Endothelial cell (in vitro differentiated cells): Measurements from ENCODE around the gene KCNK5. TPM values are rescaled to one million over a fixed set of nuclear protein-coding genes. Genes with fewer than 3 reads are reported as not detected.

ENCODE experiments used
- DNase-seq: peaks from one replicate; pipeline ENCODE4 v3.0.0; 2021; ENCODE audit warnings: low spot score
- H3K27ac Mint-ChIP-seq: one replicate; pipeline ENCODE4 v1.8.0; 2021; ENCODE audit warnings: mixed read lengths, inconsistent platforms; ENCODE audit not compliant: unreplicated experiment
- H3K27me3 Mint-ChIP-seq: one replicate; pipeline ENCODE4 v1.8.0; 2021; ENCODE audit warnings: mild to moderate bottlenecking, moderate library complexity, mixed read lengths, inconsistent platforms; ENCODE audit not compliant: unreplicated experiment
- H3K36me3 Mint-ChIP-seq: one replicate; pipeline ENCODE4 v1.8.0; 2021; ENCODE audit warnings: mild to moderate bottlenecking, low read depth, mixed read lengths, inconsistent platforms; ENCODE audit not compliant: unreplicated experiment
- H3K4me1 Mint-ChIP-seq: one replicate; pipeline ENCODE4 v1.8.0; 2021; ENCODE audit warnings: mild to moderate bottlenecking, mixed read lengths, inconsistent platforms; ENCODE audit not compliant: unreplicated experiment
- H3K4me3 Mint-ChIP-seq: one replicate; pipeline ENCODE4 v1.8.0; 2021; ENCODE audit warnings: mild to moderate bottlenecking, mixed read lengths, inconsistent platforms; ENCODE audit not compliant: unreplicated experiment
- H3K9me3 Mint-ChIP-seq: one replicate; pipeline ENCODE4 v1.8.0; 2021; ENCODE audit warnings: mixed read lengths, inconsistent platforms; ENCODE audit not compliant: unreplicated experiment
- total RNA-seq: library from RNA; stranded (reverse); fragmentation: NEBNext Ultra II Directional; extraction: Animal tissue kit (Norgen Biotek cat#: 25700); gene quantifications from one replicate; pipeline ENCODE4 v1.2.1, GENCODE V29; 2021; ENCODE audit not compliant: unreplicated experiment
- TF ChIP-seq, protein P1 (sequence below): fragments of 200-600 bp; sonication (generic); IDR thresholded peaks from one replicate; pipeline ENCODE4 v1.5.0; 2021; ENCODE audit warnings: antibody characterized with exemption; ENCODE audit not compliant: unreplicated experiment

The KCNK5 gene
- total RNA-seq, 1 donor from 2014 or later: 9.8 TPM

GRCh38 chr6:39217177-39217864 lies 12.0 kb downstream of the KCNK5 start:
- DNase-seq: no peak
- H3K27me3 Mint-ChIP-seq: peaks cover 2% of the 10 kb centered on the region
- H3K4me1 Mint-ChIP-seq: peaks cover 30% of the 10 kb centered on the region
- H3K27ac Mint-ChIP-seq: no peak overlapping the region
- no peak overlapping the region for H3K4me3 Mint-ChIP-seq
- TF ChIP-seq, protein P1, sequence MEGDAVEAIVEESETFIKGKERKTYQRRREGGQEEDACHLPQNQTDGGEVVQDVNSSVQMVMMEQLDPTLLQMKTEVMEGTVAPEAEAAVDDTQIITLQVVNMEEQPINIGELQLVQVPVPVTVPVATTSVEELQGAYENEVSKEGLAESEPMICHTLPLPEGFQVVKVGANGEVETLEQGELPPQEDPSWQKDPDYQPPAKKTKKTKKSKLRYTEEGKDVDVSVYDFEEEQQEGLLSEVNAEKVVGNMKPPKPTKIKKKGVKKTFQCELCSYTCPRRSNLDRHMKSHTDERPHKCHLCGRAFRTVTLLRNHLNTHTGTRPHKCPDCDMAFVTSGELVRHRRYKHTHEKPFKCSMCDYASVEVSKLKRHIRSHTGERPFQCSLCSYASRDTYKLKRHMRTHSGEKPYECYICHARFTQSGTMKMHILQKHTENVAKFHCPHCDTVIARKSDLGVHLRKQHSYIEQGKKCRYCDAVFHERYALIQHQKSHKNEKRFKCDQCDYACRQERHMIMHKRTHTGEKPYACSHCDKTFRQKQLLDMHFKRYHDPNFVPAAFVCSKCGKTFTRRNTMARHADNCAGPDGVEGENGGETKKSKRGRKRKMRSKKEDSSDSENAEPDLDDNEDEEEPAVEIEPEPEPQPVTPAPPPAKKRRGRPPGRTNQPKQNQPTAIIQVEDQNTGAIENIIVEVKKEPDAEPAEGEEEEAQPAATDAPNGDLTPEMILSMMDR: no peak
- H3K36me3 Mint-ChIP-seq: peaks cover 6% of the 10 kb centered on the region
- no peaks in the 10 kb centered on the region for H3K9me3 Mint-ChIP-seq

GRCh38 chr6:39215640-39216158 lies 13.6 kb downstream of the KCNK5 start:
- peaks cover 26% of the 10 kb centered on the region for H3K4me1 Mint-ChIP-seq
- no peaks in the 10 kb centered on the region for H3K9me3 Mint-ChIP-seq
- H3K36me3 Mint-ChIP-seq: no peaks in the 10 kb centered on the region
- no peak overlapping the region for H3K27ac Mint-ChIP-seq
- no peak overlapping the region for H3K4me3 Mint-ChIP-seq
- TF ChIP-seq, protein P1: no peak
- H3K27me3 Mint-ChIP-seq: peaks cover 2% of the 10 kb centered on the region
- DNase-seq: no peak

- Mint-ChIP-seq H3K4me1 (peaks cover 29% of the 10 kb centered on the region), H3K4me3 (no peak overlapping the region), H3K27me3 (peaks cover 2% of the 10 kb centered on the region), H3K27ac (no peak overlapping the region), H3K9me3 (no peaks in the 10 kb centered on the region), H3K36me3 (no peaks in the 10 kb centered on the region)
- TF ChIP-seq, protein P1: no peak
- no peak for DNase-seq
These were observed 14.2 kb downstream of the KCNK5 start for GRCh38 chr6:39214846-39215639.

- H3K27ac Mint-ChIP-seq: no peak overlapping the region
- H3K4me1 Mint-ChIP-seq: peaks cover 31% of the 10 kb centered on the region
- H3K36me3 Mint-ChIP-seq: no peaks in the 10 kb centered on the region
- H3K4me3 Mint-ChIP-seq: no peak overlapping the region
- DNase-seq: no peak
- TF ChIP-seq, protein P1: no peak
- peaks cover 2% of the 10 kb centered on the region for H3K27me3 Mint-ChIP-seq
- H3K9me3 Mint-ChIP-seq: no peaks in the 10 kb centered on the region
These were observed 15.0 kb downstream of the KCNK5 start for GRCh38 chr6:39214120-39214813.
